K562 treated with DMSO at 1 percent for 4 hours (cell line): ENCODE data around the gene CCDC138. TPM values are rescaled to one million over a fixed set of nuclear protein-coding genes. Genes with fewer than 3 reads are reported as not detected.

Source experiments
- total RNA-seq: library from RNA; unstranded; fragments of 300-600 nt; gene quantifications from 2 replicates; pipeline ENCODE4 v1.2.3, GENCODE V29; 2022; ENCODE audit not compliant: insufficient read depth

CCDC138 gene, protein sequence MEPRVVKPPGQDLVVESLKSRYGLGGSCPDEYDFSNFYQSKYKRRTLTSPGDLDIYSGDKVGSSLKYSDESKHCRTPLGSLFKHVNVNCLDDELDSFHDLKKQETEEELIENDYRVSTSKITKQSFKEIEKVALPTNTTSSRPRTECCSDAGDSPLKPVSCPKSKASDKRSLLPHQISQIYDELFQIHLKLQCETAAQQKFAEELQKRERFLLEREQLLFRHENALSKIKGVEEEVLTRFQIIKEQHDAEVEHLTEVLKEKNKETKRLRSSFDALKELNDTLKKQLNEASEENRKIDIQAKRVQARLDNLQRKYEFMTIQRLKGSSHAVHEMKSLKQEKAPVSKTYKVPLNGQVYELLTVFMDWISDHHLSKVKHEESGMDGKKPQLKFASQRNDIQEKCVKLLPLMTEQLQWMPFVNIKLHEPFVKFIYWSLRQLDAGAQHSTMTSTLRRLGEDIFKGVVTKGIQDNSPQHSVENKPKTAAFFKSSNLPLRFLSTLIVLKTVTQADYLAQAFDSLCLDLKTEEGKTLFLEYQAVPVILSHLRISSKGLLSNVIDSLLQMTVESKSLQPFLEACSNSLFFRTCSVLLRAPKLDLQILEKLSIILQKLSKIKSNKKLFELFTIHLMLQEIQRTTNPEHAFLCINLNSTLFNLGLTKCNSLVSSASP
- total RNA-seq, result 4.5 and 6.9 TPM in 2 replicates

DNA sequence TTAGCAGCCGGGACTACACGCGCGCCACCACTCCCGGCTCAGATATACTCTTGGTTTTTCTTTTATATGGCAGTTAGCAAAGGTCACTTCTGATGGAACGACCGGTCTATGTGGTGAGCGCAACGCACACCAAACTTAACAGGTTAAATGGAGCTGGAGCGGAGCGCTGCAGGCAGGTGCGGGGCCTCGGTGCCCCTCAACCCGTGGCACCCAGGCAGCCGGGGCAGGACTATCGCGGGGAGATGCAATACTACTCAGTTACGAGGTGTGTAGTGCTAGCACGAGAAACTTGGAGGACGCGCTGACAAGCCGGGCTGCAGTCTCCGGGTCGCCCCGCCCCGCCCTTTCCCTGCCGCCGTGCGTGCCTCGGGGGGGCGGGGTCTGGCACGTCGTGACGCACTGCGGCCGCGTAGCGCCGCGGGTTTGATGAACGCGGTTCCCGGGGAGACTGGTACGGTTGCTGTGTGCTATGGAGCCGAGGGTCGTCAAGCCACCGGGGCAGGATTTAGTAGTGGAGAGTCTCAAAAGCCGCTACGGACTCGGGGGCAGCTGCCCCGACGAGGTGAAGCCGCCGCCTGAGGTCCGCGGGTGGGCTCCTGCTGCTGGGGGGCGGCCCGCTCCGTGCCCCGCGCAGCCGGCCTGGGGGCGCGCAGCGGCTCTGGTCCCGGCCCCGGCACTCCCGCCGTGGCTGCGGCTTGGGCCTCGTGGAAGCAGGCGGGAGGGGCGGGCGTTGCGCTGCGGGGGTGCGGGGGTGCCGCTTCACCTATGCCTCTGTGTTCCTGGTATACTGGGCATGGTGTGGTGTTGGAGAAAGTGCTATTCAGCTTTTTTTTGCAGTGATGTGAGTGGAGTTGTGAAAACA, at the start of gene CCDC138:
Gene CCDC138 (plus strand): TSS at position 418 of the 862 bp plus-strand sequence. CDS start 52 bp downstream, at position 470.

Other genes with a start within 250 kb of the CCDC138 start
- gene RANBP2, start 67.3 kb upstream of the CCDC138 start, total RNA-seq, result 18.2 and 20.0 TPM in 2 replicates
- not detected in 2 replicates for gene EDAR, start 202.4 kb downstream of the CCDC138 start, total RNA-seq